NCI-H1694 (cell line): Measurements from ENCODE around the gene BTBD7.

Experiments used
- DNase-seq: peaks from one replicate; lab custom pipeline; 2025; lab: John Stamatoyannopoulos, UW

BTBD7 gene

GRCh38 chr14:93329965-93330608, 2.7 kb downstream of the BTBD7 start:
- DNase-seq = no peak

GRCh38 chr14:93328546-93328945, 4.3 kb downstream of the BTBD7 start:
- no peak for DNase-seq

GRCh38 chr14:93326196-93326595, 6.6 kb downstream of the BTBD7 start:
- DNase-seq = no peak

DNA sequence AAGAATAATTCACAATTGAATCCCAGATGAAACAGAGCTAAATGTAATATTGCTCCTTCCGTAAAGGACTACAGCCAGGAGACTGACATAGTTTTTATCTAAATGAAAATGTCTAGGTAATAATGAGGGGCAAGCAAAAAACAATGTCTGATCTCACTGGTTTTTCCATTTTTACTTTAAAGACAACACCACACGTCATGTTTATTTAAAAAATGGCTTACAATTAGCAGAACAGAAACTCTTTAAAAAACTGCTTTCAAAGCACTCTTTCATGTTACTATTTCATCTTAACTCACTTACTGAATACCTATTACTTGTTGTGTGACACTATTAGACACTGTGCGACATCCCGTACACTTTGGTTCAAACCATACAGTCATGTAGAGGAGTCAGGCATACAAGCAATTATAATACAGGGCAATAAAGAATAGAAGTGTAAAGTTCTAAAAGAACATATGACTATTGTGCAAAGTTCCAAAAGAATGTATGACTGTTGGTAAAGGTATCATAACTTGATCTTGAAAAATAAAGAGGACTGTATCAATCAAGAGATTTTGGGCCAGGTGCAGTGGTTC, 9.1 kb downstream of the BTBD7 start:
- DNase-seq = no peak

GRCh38 chr14:93322929-93323599, 9.8 kb downstream of the BTBD7 start:
- no peak for DNase-seq

GRCh38 chr14:93320489-93320888, 12.3 kb downstream of the BTBD7 start:
- no peak for DNase-seq

DNA sequence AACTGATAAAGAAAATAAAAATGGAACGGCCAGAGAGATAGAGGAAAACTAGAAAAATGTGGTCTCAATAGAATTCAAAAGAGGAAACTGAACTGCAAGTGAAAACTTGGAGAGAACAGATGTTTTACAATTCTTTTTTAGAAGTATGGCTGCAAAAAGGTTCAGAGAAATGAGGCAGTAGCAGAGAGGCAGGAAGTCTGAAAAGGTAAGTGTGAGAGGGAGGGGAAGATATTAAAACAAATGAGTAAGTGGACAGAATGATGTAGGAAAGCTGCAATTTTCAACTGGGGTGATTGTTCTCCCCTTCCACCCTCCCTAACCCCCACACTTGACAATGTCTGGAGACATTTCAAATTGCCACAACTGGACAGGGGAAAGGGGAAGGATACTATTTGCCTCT, 12.9 kb downstream of the BTBD7 start:
- no peak for DNase-seq

- no peak for DNase-seq
Measured at GRCh38 chr14:93319494-93319893, 13.3 kb downstream of the BTBD7 start.

GRCh38 chr14:93318927-93319326, 13.9 kb downstream of the BTBD7 start:
- DNase-seq = no peak

- no peak for DNase-seq
Measured at GRCh38 chr14:93317875-93318807, 14.7 kb downstream of the BTBD7 start.

DNA sequence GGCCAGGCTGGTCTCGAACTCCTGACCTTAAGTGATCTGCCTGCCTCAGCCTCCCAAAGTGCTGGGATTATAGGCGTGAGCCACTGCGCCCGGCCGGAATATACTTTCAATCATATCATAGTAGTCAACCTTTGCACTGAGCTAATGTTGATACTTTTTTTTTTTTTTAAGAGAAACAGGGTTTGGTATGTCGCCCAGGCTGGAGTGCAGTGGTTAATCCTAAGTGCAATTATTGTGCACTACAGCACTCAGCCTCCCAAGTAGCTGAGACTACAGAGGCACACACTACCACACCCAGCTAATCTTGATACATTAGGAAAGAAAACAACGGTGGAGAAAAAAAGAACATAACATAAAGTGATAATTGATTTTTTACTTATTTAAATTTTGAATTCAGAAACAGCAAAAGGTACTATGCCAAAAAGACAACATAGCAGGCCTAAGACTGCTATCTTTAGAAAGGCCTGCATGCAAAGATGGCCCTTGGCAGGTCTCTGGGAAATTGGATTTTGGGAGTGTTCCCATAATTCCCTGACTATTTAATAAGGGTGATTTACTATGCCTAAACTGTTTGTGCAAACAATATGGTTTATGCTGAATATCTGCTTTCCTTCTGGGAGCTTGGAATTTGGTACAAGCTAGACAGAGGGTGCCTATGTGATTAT, 15.5 kb downstream of the BTBD7 start:
- DNase-seq = no peak

DNA sequence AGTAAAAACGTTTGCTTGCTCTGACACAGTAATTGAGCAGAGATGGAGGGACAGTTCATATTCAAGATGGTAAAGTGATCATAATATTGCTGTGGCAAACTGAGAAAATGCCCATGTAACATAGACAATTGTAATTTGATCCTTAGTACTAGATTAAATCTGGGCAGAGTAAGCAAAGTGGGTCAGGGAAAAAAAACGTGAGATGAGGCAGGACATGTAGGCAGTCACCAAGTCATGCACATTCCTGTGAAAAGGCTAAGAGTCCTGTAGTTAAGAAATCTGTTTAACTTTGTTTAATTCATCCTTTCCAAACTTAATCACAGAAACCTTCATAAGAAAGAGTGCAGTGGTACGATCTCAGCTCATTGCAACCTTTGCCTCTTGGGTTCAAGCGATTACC, 16.1 kb downstream of the BTBD7 start:
- no peak for DNase-seq

GRCh38 chr14:93315575-93315974, 17.3 kb downstream of the BTBD7 start:
- DNase-seq = no peak

GRCh38 chr14:93311082-93311481, 21.8 kb downstream of the BTBD7 start:
- no peak for DNase-seq

DNA sequence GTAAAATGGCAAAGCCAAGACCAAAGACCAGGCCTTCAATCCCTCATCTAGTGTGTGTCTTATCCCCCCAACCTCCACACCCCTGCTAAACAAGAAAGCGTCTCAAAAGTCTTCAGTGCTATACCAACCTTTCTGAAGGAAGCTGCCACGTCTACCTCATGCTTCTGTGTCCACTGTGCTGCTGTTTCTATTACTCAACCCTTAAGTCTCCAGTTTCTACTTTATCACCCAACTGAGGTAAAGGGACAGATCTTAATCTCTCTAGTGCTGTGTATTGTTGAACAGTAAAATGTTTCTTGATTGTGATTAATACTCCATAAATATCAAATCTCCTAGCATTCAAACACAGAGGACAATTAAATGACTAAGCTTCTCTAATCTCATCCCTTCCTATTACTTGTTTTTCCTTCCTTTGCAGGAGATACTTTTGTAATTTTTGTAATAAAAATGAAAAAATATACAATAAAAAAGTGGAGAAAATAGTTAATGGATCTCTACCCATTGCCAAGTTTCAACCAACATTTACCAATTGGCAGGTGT, 23.3 kb downstream of the BTBD7 start:
- no peak for DNase-seq

- DNase-seq = no peak
Measured at GRCh38 chr14:93308686-93309345, 24.0 kb downstream of the BTBD7 start.

- no peak for DNase-seq
Measured at GRCh38 chr14:93306812-93307211, 26.0 kb downstream of the BTBD7 start.

- DNase-seq = no peak
Measured at GRCh38 chr14:93305725-93306418, 27.0 kb downstream of the BTBD7 start.

DNA sequence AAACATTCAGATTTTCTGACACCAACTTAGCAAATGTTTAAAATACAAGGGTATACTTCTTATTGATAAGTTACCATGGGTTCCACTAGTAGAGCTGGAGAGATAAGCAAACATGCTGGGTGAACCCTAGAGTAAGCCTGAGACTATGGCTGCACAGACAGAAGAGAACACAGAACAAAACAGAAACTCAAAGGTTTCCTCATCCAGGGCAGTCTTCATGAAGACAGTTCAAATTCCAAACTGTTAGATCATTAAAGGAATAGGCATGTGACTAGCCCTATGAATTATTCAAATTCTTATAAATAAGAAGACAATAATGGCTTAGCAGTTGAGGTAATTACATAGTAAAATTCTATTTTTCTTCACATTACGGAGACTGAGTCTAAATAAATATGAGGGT, 28.1 kb downstream of the BTBD7 start:
- no peak for DNase-seq

DNA sequence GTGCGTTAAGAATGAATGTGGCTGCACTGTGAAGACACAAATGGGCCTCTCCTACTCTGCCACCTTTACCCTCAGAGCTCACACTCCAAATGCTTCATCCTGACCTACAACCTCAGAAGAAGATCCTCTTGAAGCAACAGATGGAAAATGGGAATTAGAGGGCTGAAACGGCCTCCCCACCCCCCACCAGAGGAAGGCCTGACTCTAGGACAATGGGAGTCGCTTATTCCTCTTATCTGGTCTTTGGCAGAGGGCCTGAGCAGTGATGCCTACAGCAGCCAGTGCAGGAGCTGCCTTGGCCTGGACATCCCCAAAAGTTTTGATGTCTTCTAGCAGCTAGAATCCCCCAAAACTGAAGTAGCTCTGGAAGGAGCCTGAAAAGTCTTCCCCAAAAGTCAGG, 29.2 kb downstream of the BTBD7 start:
- no peak for DNase-seq
